Ascending aorta (tissue), 2 donors: ENCODE results near the gene GLIPR1L2. TPM values are rescaled to one million over a fixed set of nuclear protein-coding genes. Genes with fewer than 3 reads are reported as not detected.
"Not testable (repeated sequence)": the region's sequence is repeated elsewhere in the genome, so short reads cannot be mapped to it uniquely, and the experiment has no call there.

Experiments used
- DNase-seq, 2 donors: peaks; one replicate each; pipeline ENCODE4 v3.0.0-alpha.2; 2019; ENCODE audit warnings: low spot score in 2 of 2
- H3K27ac ChIP-seq, 2 donors: fragments of 200-600 bp; sonication (generic); one replicate each; pipeline ENCODE4 v1.5.1; 2016 to 2017; ENCODE audit warnings: mild to moderate bottlenecking in 1 of 2
- H3K27me3 ChIP-seq: fragments of 200-600 bp; sonication (generic); one replicate; pipeline ENCODE4 v1.5.1; 2017
- H3K36me3 ChIP-seq, 2 donors: fragments of 200-600 bp; sonication (generic); one replicate each; pipeline ENCODE4 v1.5.1; 2016
- H3K4me1 ChIP-seq, 2 donors: fragments of 200-600 bp; sonication (generic); one replicate each; pipeline ENCODE4 v1.5.1; 2016 to 2017; ENCODE audit warnings: mild to moderate bottlenecking in 1 of 2
- H3K4me3 ChIP-seq, 2 donors: fragments of 200-600 bp; sonication (generic); one replicate each; pipeline ENCODE4 v1.5.1; 2016 to 2017; ENCODE audit warnings: mild to moderate bottlenecking in 1 of 2
- H3K9me3 ChIP-seq, 2 donors: fragments of 200-600 bp; sonication (generic); one replicate each; pipeline ENCODE4 v1.5.1; 2016
- intact Hi-C: fragments of 100-400 bp; cut with DNase I; formaldehyde crosslinking; loops from one replicate; pipeline ENCODE4 v1.15.1; 2023
- total RNA-seq: library from RNA; depleted of rRNA; stranded (reverse); fragments of >200 nt; gene quantifications from one replicate; pipeline ENCODE4 v1.1.0, GENCODE V29; 2016
- TF ChIP-seq, protein P1 (sequence below), 3 experiments: fragments of 200-600 bp in 2 of 3; fragments of 450-650 bp in 1 of 3; sonication (generic) in 2 of 3; IDR thresholded peaks; one replicate each; pipeline ENCODE4 v1.5.1; 2016 to 2019; ENCODE audit warnings: antibody characterized with exemption in 3 of 3, mild to moderate bottlenecking in 1 of 3, moderate library complexity in 1 of 3

The GLIPR1L2 gene
- total RNA-seq, 1 donor from 2014 or later = not detected

- no peaks in the 10 kb centered on the region for H3K4me1 ChIP-seq
- H3K27ac ChIP-seq = no peak overlapping the region
- intact Hi-C loops = no loop called here
- DNase-seq = no peak
- H3K36me3 ChIP-seq = no peaks in the 10 kb centered on the region
- TF ChIP-seq, protein P1, sequence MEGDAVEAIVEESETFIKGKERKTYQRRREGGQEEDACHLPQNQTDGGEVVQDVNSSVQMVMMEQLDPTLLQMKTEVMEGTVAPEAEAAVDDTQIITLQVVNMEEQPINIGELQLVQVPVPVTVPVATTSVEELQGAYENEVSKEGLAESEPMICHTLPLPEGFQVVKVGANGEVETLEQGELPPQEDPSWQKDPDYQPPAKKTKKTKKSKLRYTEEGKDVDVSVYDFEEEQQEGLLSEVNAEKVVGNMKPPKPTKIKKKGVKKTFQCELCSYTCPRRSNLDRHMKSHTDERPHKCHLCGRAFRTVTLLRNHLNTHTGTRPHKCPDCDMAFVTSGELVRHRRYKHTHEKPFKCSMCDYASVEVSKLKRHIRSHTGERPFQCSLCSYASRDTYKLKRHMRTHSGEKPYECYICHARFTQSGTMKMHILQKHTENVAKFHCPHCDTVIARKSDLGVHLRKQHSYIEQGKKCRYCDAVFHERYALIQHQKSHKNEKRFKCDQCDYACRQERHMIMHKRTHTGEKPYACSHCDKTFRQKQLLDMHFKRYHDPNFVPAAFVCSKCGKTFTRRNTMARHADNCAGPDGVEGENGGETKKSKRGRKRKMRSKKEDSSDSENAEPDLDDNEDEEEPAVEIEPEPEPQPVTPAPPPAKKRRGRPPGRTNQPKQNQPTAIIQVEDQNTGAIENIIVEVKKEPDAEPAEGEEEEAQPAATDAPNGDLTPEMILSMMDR (IDR thresholded peaks at IDR 0.05) = no peak
- H3K9me3 ChIP-seq = peaks cover 0 to 3% of the 10 kb centered on the region in 2 donors
- H3K4me3 ChIP-seq = no peak overlapping the region
- H3K27me3 ChIP-seq = no peaks in the 10 kb centered on the region
These were observed 65.0 kb downstream of the GLIPR1L2 start for GRCh38 chr12:75455839-75456238.

GRCh38 chr12:75457191-75457590, 66.3 kb downstream of the GLIPR1L2 start:
- no peak for DNase-seq
- no peaks in the 10 kb centered on the region for H3K36me3 ChIP-seq
- intact Hi-C loops = no loop called here
- H3K9me3 ChIP-seq = peaks cover 0 to 3% of the 10 kb centered on the region in 2 donors
- H3K27me3 ChIP-seq = no peaks in the 10 kb centered on the region
- no peak overlapping the region for H3K4me3 ChIP-seq
- no peaks in the 10 kb centered on the region for H3K4me1 ChIP-seq
- no peak overlapping the region for H3K27ac ChIP-seq
- TF ChIP-seq, protein P1 (IDR thresholded peaks at IDR 0.05) = no peak

- H3K4me1 ChIP-seq, intact Hi-C loops, H3K27me3 ChIP-seq, H3K4me3 ChIP-seq, DNase-seq, H3K9me3 ChIP-seq, H3K36me3 ChIP-seq, H3K27ac ChIP-seq: not testable (repeated sequence)
These were observed 67.0 kb downstream of the GLIPR1L2 start for GRCh38 chr12:75457866-75458265.

DNA sequence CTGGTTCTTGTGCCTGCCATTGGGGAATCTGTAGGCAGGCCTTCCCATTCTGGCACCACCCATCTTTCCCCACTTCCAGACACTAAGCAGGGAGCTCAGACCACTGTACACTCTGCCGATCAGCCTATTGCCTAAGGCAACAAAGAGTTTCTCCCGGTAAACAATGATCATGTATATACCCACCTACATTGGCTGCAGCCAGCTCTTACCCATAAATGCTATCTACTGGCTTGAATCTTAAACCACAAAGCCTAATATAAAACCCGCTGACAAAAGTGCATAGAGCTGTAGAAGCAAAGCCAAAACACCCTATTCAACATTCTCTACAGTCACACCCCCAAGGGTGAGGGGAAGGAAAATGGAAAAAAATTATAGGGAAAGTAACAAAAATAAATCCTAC, 68.9 kb downstream of the GLIPR1L2 start:
- Histone ChIP-seq H3K27ac (no peak overlapping the region), H3K9me3 (peaks cover 0 to 14% of the 10 kb centered on the region in 2 donors)
- intact Hi-C loops = no loop called here

GRCh38 chr12:75460204-75460603, 69.3 kb downstream of the GLIPR1L2 start:
- Histone ChIP-seq H3K36me3 (no peaks in the 10 kb centered on the region), H3K9me3 (peaks cover 0 to 16% of the 10 kb centered on the region in 2 donors), H3K4me1 (no peaks in the 10 kb centered on the region), H3K27ac (no peak overlapping the region), H3K4me3 (no peak overlapping the region), H3K27me3 (no peaks in the 10 kb centered on the region)
- intact Hi-C loops = no loop called here
- TF ChIP-seq, protein P1 (IDR thresholded peaks at IDR 0.05) = no peak
- DNase-seq = no peak

More for the DNA sequence above, 68.9 kb downstream of the GLIPR1L2 start:
- TF ChIP-seq, protein P1 (IDR thresholded peaks at IDR 0.05) = no peak
- Histone ChIP-seq H3K36me3 (no peaks in the 10 kb centered on the region), H3K4me1 (no peaks in the 10 kb centered on the region), H3K4me3 (no peak overlapping the region), H3K27me3 (no peaks in the 10 kb centered on the region)
- no peak for DNase-seq

- intact Hi-C loops = no loop called here
- Histone ChIP-seq H3K4me1 (no peaks in the 10 kb centered on the region), H3K27me3 (no peaks in the 10 kb centered on the region), H3K9me3 (no peaks in the 10 kb centered on the region), H3K4me3 (no peak overlapping the region), H3K36me3 (no peaks in the 10 kb centered on the region), H3K27ac (no peak overlapping the region)
- DNase-seq = no peak
- TF ChIP-seq, protein P1 (IDR thresholded peaks at IDR 0.05) = no peak
These were observed 81.3 kb downstream of the GLIPR1L2 start for GRCh38 chr12:75471902-75472890.
